SJCRH30 (cell line): ENCODE data around the gene LPXN. TPM values are rescaled to one million over a fixed set of nuclear protein-coding genes. Genes with fewer than 3 reads are reported as not detected.

Experiments
- DNase-seq, 2 experiments: peaks; one replicate each; pipeline ENCODE4 v3.0.0-alpha.2; 2015 to 2020
- H3K27ac ChIP-seq: fragments of 250-450 bp; sonication (Bioruptor Pico); 2 replicates; pipeline ENCODE4 v1.5.1; 2020; ENCODE audit warnings: mild to moderate bottlenecking, moderate library complexity
- H3K27me3 ChIP-seq: fragments of 250-450 bp; sonication (Bioruptor Pico); 2 replicates; pipeline ENCODE4 v1.5.1; 2020; ENCODE audit warnings: mild to moderate bottlenecking, moderate library complexity
- H3K36me3 ChIP-seq: fragments of 250-450 bp; sonication (Bioruptor Pico); 2 replicates; pipeline ENCODE4 v1.5.1; 2020; ENCODE audit warnings: mild to moderate bottlenecking, moderate library complexity
- H3K4me1 ChIP-seq: fragments of 250-450 bp; sonication (Bioruptor Pico); 2 replicates; pipeline ENCODE4 v1.5.1; 2020; ENCODE audit warnings: mild to moderate bottlenecking, moderate library complexity
- H3K4me3 ChIP-seq: fragments of 250-450 bp; sonication (Bioruptor Pico); 2 replicates; pipeline ENCODE4 v1.5.1; 2020; ENCODE audit warnings: mild to moderate bottlenecking, moderate library complexity
- H3K9me3 ChIP-seq: fragments of 250-450 bp; sonication (Bioruptor Pico); replicated peaks from 2 replicates; pipeline ENCODE4 v1.5.1; 2020; ENCODE audit warnings: mild to moderate bottlenecking, moderate library complexity
- total RNA-seq: library from RNA; depleted of rRNA; stranded (reverse); fragments of >200 nt; shearing (Covaris generic); gene quantifications from 2 replicates; pipeline ENCODE4 v1.2.3, GENCODE V29; 2014

Gene LPXN
- total RNA-seq, 1 experiment from 2014 or later: 1.9 TPM

DNA sequence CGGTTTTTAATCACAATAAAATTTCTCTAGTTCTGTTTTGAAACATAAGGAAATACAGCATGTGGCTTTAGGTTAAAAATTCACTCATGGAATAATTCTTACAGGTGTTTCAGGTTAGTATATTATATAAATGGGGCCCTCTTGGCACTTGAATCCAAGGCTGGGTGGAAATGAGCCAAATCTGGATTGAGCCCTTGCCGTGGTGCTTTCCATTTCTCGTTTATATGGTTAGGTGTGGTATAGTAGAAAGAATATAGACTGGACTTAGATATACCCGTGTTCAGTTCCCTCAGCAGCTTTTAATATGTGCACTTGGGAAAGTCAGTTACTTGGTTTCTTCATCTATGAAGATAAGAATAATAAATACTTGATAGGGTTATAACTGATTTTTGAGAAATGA, 19.2 kb upstream of the LPXN start:
- no peak for DNase-seq
- Histone ChIP-seq H3K27ac (no peak overlapping the region), H3K36me3 (peaks cover 14% of the 10 kb centered on the region; the same call in 1 of the 2 replicates)

DNA sequence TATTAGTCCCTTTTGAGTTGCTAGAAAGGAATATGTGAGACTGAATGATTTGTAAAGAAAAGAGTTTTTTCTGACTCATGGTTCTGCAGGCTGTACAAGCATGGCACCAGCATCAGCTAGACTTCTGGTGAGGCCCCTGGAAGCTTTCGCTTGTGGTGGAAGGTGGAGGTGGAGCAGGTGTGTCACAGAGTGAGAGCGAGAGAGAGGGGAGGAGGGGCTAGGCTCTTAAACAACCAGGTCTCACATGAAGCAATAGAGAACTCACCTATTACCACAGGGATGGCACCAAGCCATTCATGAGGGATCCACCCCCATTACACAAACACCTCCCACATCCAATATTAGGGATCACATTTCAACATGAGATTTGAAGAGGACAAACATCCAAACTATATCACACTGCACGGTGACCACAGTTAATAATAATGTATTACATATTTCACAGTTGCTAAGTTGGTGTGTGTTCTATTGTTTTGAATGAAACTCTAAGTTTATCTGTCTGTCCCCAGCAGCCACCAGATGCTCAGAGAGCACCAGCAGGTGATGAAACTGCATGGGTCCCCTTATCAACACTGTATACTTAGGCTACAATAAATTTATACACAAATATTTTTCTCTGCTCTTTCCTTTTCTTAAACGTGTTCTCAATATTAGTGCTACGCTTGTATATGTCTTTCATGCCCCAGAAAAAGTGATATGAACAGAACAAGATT, 17.3 kb upstream of the LPXN start:
- Histone ChIP-seq H3K4me1 (no peaks in the 10 kb centered on the region), H3K36me3 (peaks cover 9% of the 10 kb centered on the region), H3K9me3 (no peaks in the 10 kb centered on the region), H3K4me3 (no peak overlapping the region), H3K27ac (no peak overlapping the region), H3K27me3 (no peaks in the 10 kb centered on the region)
- no peak for DNase-seq

More for the DNA sequence above, 19.2 kb upstream of the LPXN start:
- H3K27me3 ChIP-seq: no peaks in the 10 kb centered on the region
- H3K4me1 ChIP-seq: no peaks in the 10 kb centered on the region
- H3K9me3 ChIP-seq: no peaks in the 10 kb centered on the region
- H3K4me3 ChIP-seq: no peak overlapping the region

DNA sequence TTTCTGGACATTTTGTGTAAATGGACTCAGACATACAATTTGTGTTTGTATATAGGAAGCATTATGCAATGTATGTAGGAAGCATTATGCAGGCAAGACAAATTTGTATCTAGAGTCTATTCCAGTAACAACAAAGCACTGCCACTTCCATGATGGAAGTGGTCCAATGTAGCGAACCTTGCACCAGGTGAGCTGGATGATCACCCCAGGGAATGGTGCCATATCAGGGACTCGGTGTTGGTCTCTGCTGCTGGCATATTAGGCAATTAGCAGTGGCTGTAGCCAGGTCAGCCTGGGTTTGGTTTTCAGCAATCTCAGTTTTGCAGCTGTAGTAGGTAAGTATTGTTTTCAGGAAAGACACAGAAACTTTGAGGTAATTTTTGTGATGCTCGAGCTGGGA, 16.0 kb upstream of the LPXN start:
- H3K27me3 ChIP-seq: no peaks in the 10 kb centered on the region
- H3K9me3 ChIP-seq: no peaks in the 10 kb centered on the region
- H3K4me3 ChIP-seq: no peak overlapping the region
- H3K4me1 ChIP-seq: no peaks in the 10 kb centered on the region
- H3K36me3 ChIP-seq: peaks cover 14% of the 10 kb centered on the region
- no peak overlapping the region for H3K27ac ChIP-seq
- DNase-seq: no peak

DNA sequence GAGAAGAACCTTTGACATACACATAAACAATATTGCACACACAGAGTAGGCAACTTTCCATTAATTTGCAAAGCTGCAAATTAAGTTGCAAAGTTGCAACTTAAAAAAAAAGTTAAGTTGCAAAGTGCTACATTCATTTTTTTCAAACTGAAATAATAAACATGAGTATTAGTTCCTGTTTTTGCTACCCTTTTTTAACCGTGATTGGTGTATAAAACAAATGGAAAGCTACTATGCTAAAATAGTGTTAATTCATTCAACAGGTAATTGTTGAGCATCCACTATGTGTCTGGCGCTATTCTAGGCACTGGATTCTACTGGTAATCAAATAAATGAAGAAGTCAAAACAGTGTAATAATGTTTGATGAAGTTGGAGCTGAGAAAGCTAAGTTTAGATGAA, 11.3 kb upstream of the LPXN start:
- Histone ChIP-seq H3K27ac (no peak overlapping the region), H3K27me3 (no peaks in the 10 kb centered on the region), H3K36me3 (peaks cover 26% of the 10 kb centered on the region), H3K4me1 (0 out of 2 replicates have a peak, but pooled peaks cover 3% of the 10 kb centered on the region), H3K9me3 (no peaks in the 10 kb centered on the region), H3K4me3 (no peak overlapping the region)
- DNase-seq: no peak

DNA sequence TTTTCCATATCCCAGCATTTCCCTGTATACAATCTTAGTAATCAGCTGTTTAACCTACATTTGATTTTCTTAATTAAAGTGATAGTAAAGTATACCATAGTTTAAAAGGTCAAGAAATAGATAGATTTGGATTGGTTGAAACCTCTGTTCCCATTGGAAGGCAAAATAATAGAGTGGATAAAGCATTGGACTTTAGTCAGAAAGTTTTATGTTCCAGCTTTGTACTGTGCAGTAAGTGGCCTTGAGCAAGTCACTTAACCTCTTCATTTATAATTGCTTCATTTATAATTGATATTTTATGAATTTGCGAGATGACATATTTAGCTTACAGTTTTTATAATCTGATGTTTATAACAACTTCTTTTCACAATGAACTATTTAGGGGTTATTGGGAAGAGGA, 6.8 kb upstream of the LPXN start:
- H3K27me3 ChIP-seq: no peaks in the 10 kb centered on the region
- H3K4me3 ChIP-seq: no peak overlapping the region
- 0 out of 2 replicates have a peak, but pooled peaks cover 3% of the 10 kb centered on the region for H3K4me1 ChIP-seq
- peaks cover 29% of the 10 kb centered on the region for H3K36me3 ChIP-seq
- DNase-seq: no peak
- no peaks in the 10 kb centered on the region for H3K9me3 ChIP-seq
- no peak overlapping the region for H3K27ac ChIP-seq

DNA sequence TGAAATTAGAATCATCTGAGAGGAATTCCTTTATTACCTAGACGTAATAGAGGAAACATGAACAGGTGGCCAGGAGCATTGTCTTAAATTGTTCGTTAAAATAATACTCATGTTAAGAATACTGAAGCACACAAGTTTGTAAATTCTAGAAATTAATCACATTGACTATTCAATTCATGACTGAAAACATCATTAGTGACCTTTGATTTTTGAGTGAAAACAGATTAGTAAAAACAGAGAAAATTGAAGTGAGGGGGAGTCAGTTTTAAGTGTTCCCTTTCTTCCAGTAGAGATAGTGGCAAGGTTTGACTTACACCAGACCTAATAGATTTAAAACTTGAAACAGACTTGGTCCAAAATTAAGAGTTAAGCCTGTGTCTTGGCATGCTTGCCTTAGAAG, 4.7 kb upstream of the LPXN start:
- Histone ChIP-seq H3K27me3 (no peaks in the 10 kb centered on the region), H3K4me1 (0 out of 2 replicates have a peak, but pooled peaks cover 6% of the 10 kb centered on the region), H3K27ac (peak overlapping the region; percentile 99; the same call in 1 of the 2 replicates), H3K9me3 (no peaks in the 10 kb centered on the region), H3K4me3 (peak overlapping the region; percentile 84), H3K36me3 (peaks cover 14% of the 10 kb centered on the region)
- no peak for DNase-seq

DNA sequence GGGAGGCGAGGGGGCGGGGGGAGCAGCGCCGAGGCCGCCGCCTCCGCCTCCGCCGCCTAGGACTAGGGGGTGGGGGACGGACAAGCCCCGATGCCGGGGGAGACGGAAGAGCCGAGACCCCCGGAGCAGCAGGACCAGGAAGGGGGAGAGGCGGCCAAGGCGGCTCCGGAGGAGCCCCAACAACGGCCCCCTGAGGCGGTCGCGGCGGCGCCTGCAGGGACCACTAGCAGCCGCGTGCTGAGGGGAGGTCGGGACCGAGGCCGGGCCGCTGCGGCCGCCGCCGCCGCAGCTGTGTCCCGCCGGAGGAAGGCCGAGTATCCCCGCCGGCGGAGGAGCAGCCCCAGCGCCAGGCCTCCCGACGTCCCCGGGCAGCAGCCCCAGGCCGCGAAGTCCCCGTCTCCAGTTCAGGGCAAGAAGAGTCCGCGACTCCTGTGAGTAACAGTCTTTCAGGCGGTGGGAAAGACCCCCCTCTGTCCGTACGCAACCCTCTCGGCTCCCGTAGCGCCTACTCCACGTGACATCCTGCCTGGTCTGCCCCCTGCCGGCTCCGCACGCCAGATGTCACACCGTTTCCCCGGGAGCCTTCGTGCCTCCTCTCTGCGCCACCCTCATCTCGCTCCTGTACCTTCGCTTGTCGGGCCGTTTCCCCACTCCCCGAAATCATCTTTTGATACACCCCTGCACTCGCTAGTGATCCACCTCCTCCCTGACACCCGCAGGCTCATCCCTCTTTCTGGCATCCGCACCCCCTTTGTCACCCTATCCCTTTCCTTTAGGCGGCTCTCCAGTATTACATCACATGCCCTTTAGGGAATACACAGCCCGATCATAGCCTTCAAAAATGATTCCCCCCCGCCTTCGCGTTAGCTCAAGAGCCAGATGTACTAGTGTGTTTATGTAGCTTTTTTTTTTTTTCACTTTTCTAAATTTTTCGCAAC, 3.8 kb upstream of the LPXN start:
- peak overlapping the region; percentile 84 for H3K4me3 ChIP-seq
- H3K4me1 ChIP-seq: 0 out of 2 replicates have a peak, but pooled peaks cover 3% of the 10 kb centered on the region
- peak overlapping the region; percentile 99 for H3K27ac ChIP-seq
- no peaks in the 10 kb centered on the region for H3K27me3 ChIP-seq
- peaks cover 6% of the 10 kb centered on the region for H3K36me3 ChIP-seq
- DNase-seq: peak; percentile 89
- H3K9me3 ChIP-seq: no peaks in the 10 kb centered on the region

DNA sequence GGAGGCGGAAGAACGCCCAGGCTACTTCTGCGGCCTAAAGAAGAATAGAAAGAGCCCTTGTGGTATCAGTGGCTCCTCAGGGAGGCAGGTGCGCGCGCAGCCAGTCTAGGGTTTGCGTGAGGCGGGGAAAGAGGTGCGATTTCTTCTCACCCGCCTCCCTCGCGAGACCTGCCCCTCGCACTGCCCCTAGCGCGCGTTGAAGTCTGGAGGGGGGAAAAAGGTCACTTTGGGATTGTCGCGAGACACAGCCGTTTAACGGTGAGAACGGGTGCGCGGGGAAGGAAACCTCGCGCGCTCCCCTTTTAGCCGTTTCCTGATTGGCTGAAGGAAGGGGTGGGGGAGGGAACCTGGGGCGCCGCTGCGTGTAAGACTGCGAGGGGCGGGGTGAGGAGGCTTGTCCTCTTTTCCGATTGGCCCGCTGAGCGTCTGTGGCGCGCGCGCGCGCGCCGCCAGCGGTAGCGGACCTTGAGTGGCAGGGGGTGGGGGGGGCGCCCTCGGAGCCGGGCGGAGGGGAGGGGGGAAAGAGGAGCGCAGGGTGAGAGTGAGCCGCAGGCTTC, 3.1 kb upstream of the LPXN start, which contains the start of gene ZFP91:
Gene ZFP91, plus strand, starts transcription at position 429 of the 557 bp plus-strand sequence. CDS start 219 bp downstream, outside the sequence.
- no peaks in the 10 kb centered on the region for H3K9me3 ChIP-seq
- H3K27me3 ChIP-seq: no peaks in the 10 kb centered on the region
- peak; percentile 96 to 97 for DNase-seq
- peak within 1 kb of the TSS; percentile 99 for H3K27ac ChIP-seq
- H3K36me3 ChIP-seq: peaks cover 6% of the 10 kb centered on the region; the same call in 1 of the 2 replicates
- H3K4me1 ChIP-seq: 0 out of 2 replicates have a peak, but pooled peaks cover 3% of the 10 kb centered on the region
- peak within 1 kb of the TSS; percentile 84 for H3K4me3 ChIP-seq

DNA sequence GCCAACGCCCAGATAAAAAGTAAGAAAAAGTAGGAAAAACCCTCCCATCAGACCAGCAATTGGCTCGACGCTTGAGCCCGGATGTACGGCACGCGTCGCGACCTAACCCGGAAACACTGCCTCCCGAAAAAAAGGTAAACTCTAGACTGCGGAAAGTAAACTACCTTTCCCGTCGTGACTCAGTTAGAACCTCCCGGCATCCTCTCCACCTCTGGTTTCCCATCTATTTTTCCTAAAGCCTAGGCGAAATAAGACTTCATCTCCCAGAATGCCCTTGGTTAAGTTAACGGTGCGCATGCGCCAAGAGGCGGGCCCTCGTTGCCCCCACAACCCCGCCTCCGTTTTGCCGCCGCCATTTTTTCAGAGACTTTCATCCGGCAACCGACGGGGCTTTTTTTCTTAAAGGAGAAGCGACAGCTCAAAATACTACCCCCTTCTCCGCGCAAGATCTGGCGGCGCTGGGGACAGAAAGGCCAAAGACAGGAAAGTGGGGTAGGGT, 2.5 kb upstream of the LPXN start:
- H3K4me1 ChIP-seq: 0 out of 2 replicates have a peak, but pooled peaks cover 3% of the 10 kb centered on the region
- peak; percentile 90 to 97 for DNase-seq
- no peaks in the 10 kb centered on the region for H3K27me3 ChIP-seq
- H3K9me3 ChIP-seq: no peaks in the 10 kb centered on the region
- peaks cover 6% of the 10 kb centered on the region; the same call in 1 of the 2 replicates for H3K36me3 ChIP-seq
- peak overlapping the region; percentile 99 for H3K27ac ChIP-seq
- H3K4me3 ChIP-seq: peak overlapping the region; percentile 84

DNA sequence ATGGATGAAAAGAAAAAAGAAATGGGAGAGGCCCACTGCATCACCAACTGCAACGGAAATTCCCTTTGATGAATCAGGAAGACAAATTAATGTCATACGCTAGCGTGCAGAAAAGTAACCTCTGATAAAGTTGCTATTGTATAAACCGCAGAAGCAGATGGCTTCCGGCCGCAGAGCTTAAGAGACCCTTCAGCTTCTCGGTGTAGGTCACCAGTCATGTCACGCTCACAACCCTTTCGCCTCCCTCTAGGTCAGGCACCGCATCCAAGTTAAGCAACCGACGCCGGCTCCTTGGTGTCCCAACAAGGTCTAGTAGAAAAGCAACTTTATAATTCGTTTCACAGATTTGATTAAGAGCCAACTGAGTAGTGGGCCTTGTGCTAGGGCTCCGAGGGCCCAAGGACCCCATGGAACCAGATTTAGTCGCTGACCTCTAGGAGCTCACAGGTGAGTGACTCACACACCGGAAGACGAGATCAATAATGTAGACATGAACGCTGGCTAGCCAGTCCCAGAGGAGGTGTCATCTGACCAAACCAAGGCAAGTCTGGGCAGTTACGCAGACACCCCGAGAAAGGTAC, 2.0 kb upstream of the LPXN start:
- H3K4me1 ChIP-seq: 0 out of 2 replicates have a peak, but pooled peaks cover 3% of the 10 kb centered on the region
- no peaks in the 10 kb centered on the region for H3K27me3 ChIP-seq
- H3K27ac ChIP-seq: peak overlapping the region; percentile 99
- H3K4me3 ChIP-seq: peak overlapping the region; percentile 84
- DNase-seq: peak; percentile 69 to 77
- H3K36me3 ChIP-seq: peaks cover 6% of the 10 kb centered on the region; the same call in 1 of the 2 replicates
- H3K9me3 ChIP-seq: no peaks in the 10 kb centered on the region

DNA sequence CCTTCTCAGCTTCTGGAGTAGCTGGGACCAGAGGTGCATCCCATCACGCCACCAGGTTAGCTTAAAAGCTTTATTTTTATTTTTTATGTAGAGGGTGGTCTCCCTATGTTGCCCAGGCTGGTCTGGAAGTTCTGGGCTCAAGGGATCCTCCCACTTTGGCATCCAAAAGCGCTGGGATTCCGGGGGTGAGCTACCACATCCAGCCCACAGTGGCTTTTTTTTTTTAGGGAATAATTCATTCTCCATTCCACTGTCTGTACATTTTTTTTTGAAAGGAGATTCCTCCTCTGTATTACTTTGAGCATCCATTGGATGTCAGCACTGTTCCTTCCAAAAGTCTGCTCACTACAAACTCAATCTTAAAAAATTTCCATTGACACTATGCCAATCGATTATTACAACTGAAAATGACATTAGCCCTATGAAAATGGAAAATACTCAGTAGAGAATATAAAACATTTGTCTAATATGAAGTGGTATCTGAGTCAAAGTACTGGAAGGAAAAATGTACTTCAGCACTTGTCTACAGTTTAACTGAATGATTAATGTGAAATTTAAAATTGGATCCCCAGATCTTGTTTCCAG, 1.3 kb upstream of the LPXN start:
- peak in 1 of 2 experiments; percentile 28 for DNase-seq
- Histone ChIP-seq H3K4me1 (0 out of 2 replicates have a peak, but pooled peaks cover 3% of the 10 kb centered on the region), H3K4me3 (peak overlapping the region; percentile 84), H3K36me3 (peaks cover 6% of the 10 kb centered on the region; the same call in 1 of the 2 replicates), H3K9me3 (no peaks in the 10 kb centered on the region), H3K27ac (peak overlapping the region; percentile 99), H3K27me3 (no peaks in the 10 kb centered on the region)

DNA sequence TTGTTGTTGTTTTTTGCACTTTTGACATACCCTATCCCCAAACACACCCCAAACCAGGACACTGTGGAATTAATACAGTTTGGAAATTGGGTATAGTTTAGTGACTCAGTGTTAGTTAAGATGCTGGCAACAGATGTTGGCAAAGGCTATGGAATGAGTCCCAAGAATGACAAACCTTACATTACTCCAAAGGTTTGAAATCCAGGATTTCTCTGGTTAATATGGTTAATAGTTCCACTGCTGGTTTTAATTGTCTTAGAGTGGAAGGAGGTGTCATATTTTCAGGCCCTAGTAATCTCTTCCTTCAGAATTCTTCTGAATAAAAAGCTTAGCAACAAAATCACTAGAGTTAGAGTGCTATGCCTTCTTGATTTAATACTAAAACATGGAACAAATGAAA, 775 bp downstream of the LPXN start:
- Histone ChIP-seq H3K9me3 (no peaks in the 10 kb centered on the region), H3K27me3 (no peaks in the 10 kb centered on the region), H3K27ac (no peak overlapping the region), H3K4me3 (no peak overlapping the region), H3K36me3 (no peaks in the 10 kb centered on the region), H3K4me1 (0 out of 2 replicates have a peak, but pooled peaks cover 3% of the 10 kb centered on the region)
- no peak for DNase-seq

DNA sequence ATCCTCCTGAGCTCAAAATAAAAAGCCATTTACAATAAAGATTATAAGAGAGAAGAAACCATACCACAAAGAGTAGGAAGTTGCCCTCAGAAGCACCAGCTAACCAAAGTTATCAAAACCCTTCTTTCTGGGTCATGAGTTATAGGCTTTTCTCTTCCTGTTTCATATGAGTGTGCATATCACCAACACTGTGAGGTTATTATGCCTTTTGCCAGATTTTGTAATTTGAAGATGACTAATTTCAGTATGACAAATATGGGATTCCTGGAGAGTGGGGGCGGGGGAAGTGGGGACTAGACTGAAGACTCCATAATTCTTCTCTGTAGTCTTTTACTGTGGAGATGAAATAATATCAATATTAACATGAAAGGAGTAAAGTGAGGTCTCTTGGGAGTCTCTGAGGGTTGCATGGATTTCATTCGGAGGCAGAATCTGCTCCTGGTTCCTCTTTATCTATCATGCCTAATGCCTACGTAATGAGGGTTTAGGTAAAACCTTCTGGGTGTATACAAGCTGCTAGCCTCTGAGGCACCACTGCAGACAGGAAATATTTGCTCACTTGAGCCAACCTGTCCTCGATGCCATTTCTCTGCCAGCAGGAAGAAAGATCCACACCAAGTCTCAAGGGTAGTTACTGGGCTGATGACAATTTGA, 2.1 kb downstream of the LPXN start:
- no peaks in the 10 kb centered on the region for H3K9me3 ChIP-seq
- H3K27me3 ChIP-seq: no peaks in the 10 kb centered on the region
- no peak overlapping the region for H3K4me3 ChIP-seq
- no peak overlapping the region for H3K27ac ChIP-seq
- no peak for DNase-seq
- 0 out of 2 replicates have a peak, but pooled peaks cover 3% of the 10 kb centered on the region for H3K4me1 ChIP-seq
- H3K36me3 ChIP-seq: no peaks in the 10 kb centered on the region
